Left cardiac atrium (tissue), 4 donors: ENCODE data around the gene UTP4. TPM values are rescaled to one million over a fixed set of nuclear protein-coding genes. Genes with fewer than 3 reads are reported as not detected.

Experiments
- ATAC-seq, 2 donors: fragments of 200-7000 bp; cut with Tn5 transposase; one replicate each; pipeline ENCODE4 v1.9.1; 2020; ENCODE audit warnings: mild to moderate bottlenecking in 2 of 2, moderate library complexity in 2 of 2
- DNase-seq: peaks from one replicate; pipeline ENCODE4 v3.0.0-alpha.2; 2020
- intact Hi-C, 2 donors: fragments of 100-400 bp; cut with DNase I; formaldehyde crosslinking; loops; one replicate each; pipeline versions ENCODE4 v1.14.1 to v1.15.1; 2022 to 2023
- long read RNA-seq: library from polyadenylated mRNA; unstranded; transcript quantifications from one replicate; pipeline ENCODE4 v2.0.0, GENCODE V29; 2021
- total RNA-seq, 2 donors: library from RNA; stranded (reverse); fragmentation: NEBNext Ultra II Directional; extraction: Animal tissue kit (Norgen Biotek cat#: 25700); gene quantifications; one replicate each; pipeline ENCODE4 v1.2.1, GENCODE V29; 2021
- donor health status: DM: no; HTN: yes; CAD: no.
- donor health status: DM: no; HTN: yes; CAD: no; lungs with severe emphysema.
- donor health status: DM: yes; HTN: yes; CAD: no.
- donor health status: Dilated cardiomyopathy.

The UTP4 gene
- total RNA-seq, result 10 to 100 TPM; 26.6 to 32.9 TPM
- long read RNA-seq, transcript UTP4-201 (17 exons, 2,322 nt), result major isoform, 100 of 119 reads
- long read RNA-seq, partial matches to known transcripts, result 5 of 119 reads
- long read RNA-seq, other reads (novel, unspliced or antisense), result 10 of 119 reads

DNA sequence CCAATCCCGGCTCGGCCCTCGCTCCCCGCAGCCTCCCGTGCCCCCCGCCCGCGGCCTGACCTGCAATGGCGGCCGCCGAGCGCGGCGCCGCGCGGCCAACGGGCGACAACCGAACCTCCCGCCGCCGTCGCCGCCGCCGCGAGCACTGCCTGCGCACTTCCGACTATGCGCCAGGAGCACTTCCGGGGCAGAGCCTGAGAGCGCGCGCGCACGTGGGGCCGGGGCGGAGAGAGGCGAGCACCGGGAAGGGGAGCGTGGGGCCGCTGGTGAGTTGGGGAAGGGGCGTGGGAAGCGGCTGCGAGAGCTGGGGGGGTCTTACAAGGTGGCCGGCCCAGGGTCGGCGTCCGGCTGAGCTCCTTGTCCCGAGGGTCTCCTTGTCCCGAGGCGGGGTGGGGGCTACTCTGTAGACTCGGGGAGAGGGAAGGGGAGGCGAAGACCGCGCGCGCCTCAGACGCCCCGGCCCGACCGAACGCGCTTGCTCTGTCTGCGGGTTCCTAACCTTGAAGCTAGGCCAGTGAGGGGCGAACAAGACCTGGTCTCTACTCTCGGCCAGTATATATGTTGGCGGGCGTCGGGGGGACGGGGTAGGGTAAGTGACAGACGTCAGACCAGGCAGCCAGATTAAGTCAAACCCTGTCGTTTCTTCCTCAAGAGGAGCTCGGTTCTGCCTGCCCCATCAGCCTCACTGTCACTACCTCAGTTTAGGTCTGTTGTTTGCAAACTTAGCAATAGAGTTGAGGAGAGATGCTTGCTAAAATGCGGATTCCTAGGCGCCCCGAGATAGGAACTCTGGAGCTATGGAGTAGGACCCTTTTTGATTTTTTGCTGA, at the start of gene UTP4, which contains the start of gene CHTF8:
Gene UTP4 (plus strand): TSS at position 226 of the 829 bp plus-strand sequence. CDS start 811 bp downstream, outside the sequence.
Gene CHTF8 (minus strand): TSS at position 165 of the 829 bp plus-strand sequence. CDS start 11,130 bp downstream, outside the sequence.
- intact Hi-C loops, result no loop called here
- ATAC-seq (peak; percentile 95 to 98), DNase-seq (peak; percentile 92)

DNA sequence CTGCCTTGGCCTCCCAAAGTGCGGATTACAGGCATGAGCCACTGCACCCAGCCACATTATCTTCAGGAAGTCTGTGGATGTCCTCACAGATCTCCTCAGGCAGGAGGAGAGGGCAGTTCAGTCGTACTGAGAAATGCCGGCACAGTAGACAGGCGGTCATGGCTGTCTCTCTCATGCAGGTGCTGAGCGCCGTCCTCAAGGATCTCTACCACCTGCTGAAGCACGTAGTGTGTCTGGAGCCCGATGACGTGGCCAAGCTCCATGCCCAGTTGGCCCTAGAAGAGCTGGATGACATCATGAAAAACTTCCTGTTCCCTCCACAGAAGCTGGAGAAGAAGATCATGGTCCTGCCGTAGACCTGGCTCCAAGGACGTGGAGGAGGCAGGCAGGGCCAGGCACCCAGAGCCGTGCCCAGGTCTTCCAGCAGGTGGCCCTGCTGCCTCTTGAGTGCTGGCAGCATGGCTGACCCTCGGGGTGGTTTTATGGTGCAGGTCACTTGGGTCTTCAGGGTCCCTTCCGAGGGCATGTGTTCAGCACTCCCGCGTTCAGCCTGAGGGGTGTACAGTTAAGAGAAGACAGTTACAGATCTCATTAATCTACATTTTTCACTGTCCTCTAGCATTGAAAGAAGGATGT, 49.0 kb upstream of the UTP4 start:
- DNase-seq (no peak), ATAC-seq (no peak)
- intact Hi-C loops, result no loop called here

DNA sequence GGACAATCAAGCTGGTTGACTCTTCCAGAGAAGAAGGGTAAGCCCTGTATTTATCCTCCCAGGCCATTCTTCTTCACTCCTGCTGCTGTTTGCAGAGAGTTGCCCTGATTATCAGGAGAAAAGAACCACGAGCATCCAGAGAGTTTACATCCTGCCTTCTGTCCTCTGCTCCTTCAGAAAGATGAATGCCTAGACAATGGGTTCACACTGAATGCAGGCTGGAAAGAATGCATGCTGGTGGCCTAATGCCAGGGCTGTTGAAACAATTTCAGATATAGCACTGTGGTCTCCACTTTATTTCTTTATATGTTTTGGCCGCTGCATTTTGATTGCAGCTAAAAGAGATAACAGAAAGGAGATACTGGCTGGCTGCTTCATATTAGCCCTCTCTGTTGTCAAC, 48.2 kb upstream of the UTP4 start:
- DNase-seq, result no peak
- peak in 1 of 2 donors; percentile 33 for ATAC-seq
- intact Hi-C loops, result no loop called here

DNA sequence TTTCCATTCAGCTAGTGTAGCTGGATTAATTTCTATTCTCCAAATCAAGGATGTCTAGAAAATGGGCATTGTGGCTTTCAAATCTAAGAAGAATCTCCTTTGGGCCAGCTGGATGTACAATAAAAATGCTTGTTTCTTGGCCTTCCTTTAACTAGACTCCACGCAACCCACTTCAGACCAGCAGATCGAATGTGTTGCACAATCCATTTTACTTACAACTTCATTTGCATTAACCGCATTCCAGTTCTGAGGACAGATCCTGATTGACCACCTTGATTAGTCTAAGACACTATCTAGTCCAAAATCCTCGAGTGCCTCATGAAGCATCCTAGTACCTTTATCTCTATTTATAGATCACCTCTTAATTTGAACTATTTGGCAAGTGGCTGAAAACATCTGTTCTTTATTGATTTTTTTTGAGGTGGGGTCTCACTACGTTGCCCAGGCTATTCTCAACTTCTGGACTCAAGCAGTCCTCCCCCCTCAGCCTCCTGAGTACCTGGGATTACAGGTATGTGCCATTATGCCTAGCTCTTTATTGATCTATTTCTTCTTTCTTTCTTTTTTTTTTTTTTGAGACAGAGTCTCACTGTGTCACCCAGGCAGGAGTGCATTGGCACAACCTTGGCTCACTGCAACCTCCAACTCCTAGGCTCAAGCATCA, 47.3 kb upstream of the UTP4 start:
- DNase-seq, result no peak
- intact Hi-C loops, result no loop called here
- no peak for ATAC-seq

DNA sequence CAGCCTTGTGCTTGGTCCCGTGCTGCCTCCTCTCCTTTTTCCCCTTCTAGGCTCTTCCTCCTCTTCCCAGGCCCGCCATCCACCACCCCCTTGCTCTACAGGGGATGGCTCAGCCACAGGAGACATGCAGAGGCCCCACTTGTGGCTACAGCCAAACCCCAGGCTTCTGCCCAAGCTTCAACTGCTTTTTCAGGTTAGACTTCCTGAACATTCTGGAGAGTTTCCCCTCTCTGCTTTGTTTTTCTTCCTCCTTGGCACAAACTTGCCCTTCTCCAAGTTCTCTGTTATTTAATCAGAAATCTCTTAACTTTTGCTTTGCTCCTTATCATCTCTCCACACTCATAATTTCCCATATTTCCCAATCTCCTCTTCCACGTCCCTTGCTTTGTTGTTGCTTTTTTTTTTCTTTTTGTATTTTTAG, 45.3 kb upstream of the UTP4 start:
- no peak for ATAC-seq
- no peak for DNase-seq

DNA sequence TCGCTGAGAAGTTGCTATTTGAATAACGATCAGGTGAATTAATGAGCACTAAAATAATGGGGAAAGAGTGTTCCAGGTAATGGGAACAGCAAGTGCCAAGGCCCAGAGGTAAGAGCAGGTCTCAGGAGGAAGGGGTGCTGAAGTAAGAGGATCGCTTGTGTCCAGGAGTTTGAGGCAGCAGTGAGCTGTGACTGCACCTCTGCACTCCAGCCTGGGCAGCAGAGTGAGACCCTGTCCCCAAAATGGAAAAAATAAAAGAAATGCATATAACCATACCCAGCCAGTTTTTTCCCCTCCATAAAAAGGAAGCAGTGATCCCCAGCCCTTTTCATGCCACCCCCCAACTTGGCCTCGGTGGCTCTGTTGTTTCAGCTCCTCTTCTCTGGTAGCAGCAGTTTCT, 43.8 kb upstream of the UTP4 start:
- intact Hi-C loops, result no loop called here
- ATAC-seq (no peak), DNase-seq (no peak)

More for the DNA sequence above, 45.3 kb upstream of the UTP4 start:
- intact Hi-C loops, result no loop called here

DNA sequence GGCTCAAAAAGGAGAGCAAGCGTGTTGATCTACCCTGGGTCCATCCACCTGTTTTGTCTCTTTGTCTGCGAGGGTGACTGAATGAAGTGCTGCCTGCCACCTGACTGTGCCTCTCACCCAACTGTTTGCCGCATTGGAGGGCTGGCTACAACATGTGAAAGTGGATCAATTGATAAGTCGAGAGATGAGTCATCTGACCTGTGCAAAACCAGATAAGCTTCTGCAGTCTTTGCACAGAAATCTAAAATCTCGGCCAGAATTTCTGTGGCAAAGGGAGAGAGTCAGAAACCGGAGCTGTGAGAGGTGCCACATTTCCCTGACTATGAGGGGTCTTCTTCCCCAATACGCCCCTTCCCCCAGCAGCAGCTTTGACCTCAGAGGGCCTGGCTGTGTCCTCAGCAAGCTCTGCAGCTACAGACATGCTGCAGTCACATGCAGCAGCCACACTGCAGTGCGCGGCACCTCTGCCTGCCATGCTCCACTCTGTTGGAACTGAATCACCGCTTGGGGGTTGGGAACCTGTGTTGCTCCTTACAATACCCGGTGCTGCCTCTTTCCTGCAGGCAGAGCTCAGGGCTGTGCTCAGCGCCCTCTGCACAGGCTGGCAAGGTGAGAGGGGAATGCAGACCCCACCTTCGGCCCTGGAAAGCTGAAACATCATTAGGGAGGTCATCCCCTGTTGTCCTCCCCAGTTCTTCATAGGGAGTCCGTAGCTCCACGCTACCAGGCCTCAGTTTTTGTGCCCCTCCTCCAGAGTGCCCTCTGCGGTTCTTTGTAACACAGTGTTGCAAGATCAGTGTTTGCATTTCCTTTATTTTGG, 43.1 kb upstream of the UTP4 start:
- ATAC-seq (peak; percentile 43 to 59), DNase-seq (no peak)
- intact Hi-C loops, result no loop called here

DNA sequence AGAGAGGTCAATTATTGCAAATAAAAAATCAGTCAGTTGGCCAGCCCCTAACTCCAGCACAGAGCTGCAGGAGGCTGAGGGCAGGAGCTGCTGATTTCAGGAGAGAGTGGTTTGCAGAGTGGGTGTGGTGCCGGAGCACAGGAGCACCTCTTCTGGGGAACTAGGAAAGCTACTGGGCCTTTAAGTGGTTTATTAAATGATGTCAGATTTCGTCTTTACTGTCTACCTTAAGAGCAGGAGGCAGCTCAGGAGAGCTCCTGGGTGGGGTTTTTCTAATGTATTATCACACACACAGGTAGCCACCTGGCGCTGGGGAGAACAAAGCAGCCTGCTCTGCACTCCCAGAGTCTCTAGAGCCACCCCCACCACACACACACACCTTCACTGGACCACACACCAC, 38.5 kb upstream of the UTP4 start:
- ATAC-seq, result no peak
- no peak for DNase-seq
- intact Hi-C loops, result no loop called here

DNA sequence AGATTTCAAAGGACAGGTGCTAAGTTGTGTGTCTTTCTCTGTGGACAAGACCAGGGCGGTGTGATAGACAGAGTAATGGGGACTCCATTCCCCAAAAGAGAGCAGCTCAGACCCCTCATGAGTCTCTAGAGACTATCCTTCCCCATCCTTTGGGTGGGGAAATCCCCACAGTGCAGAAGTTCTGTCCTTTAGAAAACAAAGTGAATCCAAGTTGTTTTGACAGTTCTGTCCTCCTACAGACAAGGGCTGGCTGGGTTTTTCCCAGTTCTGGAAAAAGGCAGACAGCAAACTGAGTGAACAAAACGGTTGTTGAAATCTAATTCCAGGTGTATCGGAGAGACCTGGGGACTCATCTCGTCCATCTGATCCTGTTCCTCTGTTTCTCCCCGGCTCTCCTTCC, 37.9 kb upstream of the UTP4 start:
- DNase-seq (no peak), ATAC-seq (no peak)
- intact Hi-C loops, result no loop called here

DNA sequence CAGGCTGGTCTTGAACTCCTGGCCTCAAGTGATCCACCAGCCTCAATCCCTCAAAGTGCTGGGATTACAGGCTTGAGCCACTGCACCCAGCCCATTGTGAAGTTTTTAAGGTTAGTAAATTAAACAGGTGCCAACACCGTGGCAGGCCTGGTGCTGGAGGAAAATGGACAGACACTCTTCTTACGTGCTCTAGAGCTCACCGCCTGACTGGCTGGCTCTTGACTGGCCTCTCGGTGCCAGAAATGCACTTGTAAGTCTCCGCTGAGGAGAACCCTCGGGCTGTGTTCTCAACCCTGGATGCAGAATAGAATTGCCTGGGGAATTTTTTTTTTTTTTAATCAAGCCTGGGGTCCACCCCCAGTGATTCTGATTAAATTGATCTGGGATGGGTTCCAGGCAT, 37.3 kb upstream of the UTP4 start:
- intact Hi-C loops, result no loop called here
- ATAC-seq (no peak), DNase-seq (no peak)

DNA sequence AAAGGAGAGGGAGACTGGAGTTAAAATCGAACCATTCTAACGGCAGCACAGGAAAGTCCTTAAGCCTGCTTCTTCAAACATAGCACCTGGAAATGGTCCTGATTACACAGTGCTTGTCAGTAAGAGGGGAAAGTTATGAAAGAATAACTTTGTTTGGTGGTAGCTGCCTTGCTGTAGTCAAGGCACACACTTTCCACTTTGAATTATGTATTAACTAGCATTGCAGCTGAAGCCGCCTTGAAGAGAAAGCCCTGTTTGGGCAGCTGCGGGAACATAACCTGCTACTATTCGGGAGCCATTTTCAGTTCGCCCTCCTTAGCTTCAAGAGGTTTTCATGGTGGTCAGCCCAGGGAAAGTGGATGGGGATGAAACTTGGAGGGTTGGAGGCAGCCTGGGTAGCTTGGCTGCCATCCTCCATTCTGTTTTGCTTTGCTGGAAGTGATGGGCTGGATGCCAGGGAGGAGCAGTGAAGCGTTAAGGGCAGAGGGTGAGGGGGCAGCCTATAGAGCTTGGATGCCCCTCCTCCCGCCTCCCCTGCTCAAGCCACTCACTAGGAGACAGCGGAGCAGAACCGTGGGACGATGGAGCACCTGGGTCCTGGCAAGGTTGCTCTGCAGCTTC, 32.3 kb upstream of the UTP4 start:
- ATAC-seq (no peak), DNase-seq (no peak)
- intact Hi-C loops, result no loop called here

DNA sequence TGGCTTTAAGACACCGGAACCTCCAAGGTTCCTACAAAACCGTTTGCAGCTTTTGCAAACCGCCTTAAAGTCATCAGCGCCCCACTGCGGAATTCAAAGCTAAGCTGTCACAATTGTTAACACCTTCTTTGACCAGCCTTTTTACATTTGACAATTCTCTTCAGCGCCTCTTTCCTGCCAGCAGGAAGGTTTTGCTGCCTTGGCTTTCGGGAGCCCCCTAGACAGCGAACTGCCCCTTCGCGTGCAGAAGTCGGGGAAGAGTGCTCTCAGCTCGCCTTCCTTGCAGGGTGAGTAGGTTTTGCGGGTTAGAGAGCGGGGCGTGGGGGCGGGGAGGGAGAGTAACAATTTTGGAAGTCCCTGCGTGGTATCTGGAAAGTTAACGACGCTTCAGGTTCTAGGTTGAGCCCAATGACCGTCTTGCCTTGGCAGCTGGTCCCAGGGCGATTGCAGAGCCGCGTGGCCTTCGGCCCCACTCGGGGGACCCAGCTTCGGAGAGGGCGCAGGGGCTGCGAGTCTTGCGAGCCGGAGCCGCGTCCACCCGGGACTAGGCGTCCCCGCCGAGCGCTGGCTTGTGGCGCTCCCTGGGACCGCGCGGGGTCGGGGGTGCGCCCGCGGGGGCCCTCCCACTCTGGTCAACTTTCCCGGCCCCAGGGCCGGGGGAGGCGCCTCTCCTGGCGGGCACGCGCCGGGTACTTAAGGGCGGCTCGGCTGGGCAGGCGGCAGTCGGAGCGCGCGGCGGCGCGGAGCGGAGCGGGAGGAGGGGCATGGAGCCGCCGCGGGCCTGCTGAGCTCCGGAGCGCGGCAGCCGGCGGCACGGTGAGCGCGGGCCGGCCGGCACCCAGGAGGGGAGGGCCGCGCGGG, 26.7 kb upstream of the UTP4 start, which contains the start of gene HAS3:
Gene HAS3 (plus strand): TSS at position 153 of the 861 bp plus-strand sequence. CDS start 3,743 bp downstream, outside the sequence.
- DNase-seq (peak; percentile 58), ATAC-seq (peak; percentile 85 to 86)
- intact Hi-C loops, result no loop called here

DNA sequence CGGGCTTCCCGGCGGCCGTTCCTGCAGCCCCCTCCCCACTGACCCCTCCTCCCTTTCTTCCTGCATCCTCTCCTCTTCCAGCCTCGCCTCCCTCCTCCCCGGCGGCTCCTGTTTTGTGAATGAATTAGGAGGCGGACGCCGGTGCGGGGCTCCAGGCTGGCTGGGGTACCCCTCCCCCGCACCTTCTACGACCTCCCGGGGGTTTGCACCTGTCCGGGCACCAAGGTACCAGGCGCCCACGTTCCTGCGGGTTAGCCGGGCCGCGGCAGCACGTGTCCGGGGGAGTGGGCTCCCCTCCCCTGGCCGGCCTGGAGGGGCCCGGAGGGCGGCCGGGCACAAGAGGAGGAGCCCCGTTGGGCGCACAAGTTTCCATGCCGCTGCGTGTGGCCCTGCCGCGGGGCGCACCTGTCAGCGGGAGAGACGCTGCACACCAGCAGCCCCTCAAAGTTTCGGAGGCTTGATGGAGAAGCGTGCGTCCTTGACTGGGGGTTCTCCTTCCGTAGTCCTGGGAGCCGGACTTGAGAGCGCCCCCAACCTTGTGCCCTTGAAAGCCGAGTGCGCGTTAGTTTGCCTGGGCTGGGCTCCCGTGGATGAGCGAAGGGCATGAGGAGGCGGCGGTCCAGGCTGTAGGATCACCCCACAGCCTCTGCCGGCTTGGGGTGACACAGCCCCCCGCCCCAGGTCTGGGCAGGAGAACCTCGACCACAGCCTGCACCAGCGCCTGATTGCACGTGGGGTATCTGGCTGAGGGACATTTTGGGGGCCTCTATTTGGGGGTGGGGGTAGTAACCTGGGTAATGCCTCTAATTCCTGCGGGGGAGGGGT, 25.7 kb upstream of the UTP4 start:
- DNase-seq (no peak), ATAC-seq (peak in 1 of 2 donors; percentile 10)
- intact Hi-C loops, result no loop called here

DNA sequence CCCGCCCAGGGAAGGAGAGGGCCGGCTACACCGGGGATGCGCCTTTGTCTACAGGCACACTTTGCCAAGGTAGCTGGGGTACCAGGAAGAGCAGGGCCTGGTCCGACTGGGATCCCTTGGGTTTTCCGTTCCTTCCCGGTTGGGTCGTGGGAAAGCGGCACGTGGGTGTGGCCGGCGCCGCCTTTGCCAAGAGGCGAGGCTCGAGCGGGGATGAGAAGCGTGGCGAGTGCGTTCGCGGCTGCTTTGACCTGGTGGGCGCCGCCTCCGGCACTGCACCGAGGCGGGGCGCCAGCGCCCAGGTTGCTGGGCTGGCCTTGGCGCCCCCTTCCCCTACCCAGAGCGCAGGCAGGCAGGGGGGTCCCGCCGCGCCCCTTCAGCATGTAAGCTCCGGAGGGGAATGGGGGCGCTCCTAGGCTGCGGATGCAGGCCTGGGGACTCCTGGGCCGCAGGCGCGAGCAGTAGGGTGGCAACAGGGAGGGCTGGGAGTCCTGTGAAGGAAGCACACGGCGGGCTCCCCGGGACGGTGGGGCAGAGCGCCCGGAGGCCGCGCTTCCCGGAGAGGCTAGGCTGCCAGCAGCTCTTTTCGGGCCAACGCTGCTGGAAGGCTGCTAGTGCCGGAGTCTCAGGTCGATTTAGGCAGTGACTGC, 25.0 kb upstream of the UTP4 start:
- ATAC-seq, result peak; percentile 25 to 43
- peak; percentile 55 for DNase-seq
- intact Hi-C loops, result no loop called here

DNA sequence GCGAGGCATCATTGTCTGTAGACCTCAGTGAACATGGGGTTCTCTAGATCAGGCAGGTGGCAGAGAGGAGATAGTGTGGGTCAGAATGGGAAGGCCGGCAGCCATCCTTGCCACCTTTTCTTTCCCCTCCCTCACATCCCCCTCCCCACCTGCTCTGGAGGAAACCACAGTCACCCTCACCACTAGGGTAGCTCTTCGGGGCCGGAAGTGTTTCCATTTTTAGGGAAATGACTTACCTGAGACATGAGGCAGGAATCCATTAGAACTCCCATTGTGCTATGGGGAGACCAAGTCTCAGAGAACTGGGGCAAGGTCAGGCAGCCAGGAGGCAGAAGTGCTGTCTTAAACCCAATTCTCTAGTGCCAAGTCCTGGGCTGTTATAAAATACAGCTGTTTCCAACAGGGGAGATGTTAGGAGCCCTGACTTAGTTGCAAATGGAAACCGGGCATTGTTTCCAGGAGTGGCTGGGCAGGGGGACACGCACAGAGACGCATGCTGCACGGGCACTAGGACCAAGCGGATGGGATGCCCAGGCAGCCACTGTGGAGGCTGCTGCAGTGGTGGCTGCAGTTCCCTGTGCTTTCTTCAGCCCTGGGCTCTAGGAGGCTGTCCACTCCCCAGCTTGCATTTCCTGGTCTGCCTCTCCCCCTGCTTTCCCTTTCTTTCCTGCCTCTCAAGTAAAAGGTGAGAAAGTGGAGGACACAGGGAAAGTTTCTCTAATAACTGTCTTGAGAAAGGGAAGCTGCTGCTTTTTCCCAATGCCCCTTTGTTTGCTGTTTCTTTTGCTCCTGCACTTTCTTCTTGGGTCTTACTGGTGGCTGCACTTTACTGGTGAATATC, 24.2 kb upstream of the UTP4 start:
- no peak for DNase-seq
- ATAC-seq, result no peak
- intact Hi-C loops, result no loop called here
